Kasumi-1 (cell line): ENCODE measurements around the gene CALHM5.

Experiments
- DNase-seq, 2 experiments: peaks; one replicate each; lab custom pipeline; 2025; lab: John Stamatoyannopoulos, UW

The CALHM5 gene

GRCh38 chr6:116507324-116507723 lies 4.1 kb upstream of the CALHM5 start:
- DNase-seq = no peak

- DNase-seq = peak in 1 of 2 experiments; percentile 7
Observed at GRCh38 chr6:116508527-116508926, 2.9 kb upstream of the CALHM5 start.

- DNase-seq = no peak
Observed at GRCh38 chr6:116512111-116512559, 696 bp downstream of the CALHM5 start.

DNA sequence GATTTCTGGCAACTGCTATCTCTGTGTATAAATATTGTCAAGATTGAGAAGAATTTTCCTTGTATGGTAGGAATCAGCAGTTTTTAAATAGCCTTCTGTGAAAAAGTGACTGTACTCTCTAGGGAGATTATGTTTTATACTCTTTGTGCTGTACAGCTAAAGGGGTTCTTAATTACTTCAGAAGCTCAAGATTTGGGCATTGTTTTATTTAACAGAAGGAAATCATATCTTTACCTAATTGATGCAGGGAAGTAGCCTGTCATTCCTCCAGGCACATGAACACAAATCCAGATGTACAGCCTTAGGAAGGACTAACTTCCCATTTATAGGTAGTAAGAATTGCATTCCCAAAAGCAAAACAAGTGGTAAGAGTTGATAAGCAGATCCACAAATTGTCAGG lies 1.3 kb downstream of the CALHM5 start:
- DNase-seq = no peak

DNA sequence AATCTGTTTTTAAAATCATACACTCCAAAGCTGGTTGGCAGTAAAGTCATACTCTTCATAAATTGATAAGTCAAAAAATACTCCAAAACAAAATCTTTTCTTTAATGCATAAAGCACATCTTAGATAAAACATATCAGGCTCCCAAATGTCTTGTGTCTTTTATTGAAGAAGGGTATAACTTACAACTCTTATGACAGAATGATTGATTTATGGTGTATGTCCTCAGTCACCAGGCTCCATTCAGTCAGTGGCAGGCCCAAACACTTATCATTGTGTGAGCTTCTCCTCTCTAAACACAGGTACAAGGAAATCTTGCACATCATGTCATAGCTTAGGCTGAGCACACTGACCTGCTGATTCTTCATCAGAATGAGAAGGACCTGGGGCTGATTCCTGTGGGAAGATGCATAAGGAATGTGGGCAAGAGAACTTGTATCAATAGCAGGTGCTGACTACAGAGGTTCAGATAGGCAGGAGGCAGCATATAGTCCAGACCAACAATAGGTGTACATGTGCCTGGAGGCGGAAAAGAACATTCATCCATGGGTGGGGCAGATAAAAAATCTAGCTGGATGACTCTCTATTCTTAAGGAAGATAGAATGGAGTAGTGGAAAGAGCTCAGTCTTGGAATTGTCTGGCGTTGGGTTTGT lies 1.9 kb downstream of the CALHM5 start:
- no peak for DNase-seq

- DNase-seq = peak; percentile 13 to 23
Observed at GRCh38 chr6:116514111-116514510, 2.7 kb downstream of the CALHM5 start.

DNA sequence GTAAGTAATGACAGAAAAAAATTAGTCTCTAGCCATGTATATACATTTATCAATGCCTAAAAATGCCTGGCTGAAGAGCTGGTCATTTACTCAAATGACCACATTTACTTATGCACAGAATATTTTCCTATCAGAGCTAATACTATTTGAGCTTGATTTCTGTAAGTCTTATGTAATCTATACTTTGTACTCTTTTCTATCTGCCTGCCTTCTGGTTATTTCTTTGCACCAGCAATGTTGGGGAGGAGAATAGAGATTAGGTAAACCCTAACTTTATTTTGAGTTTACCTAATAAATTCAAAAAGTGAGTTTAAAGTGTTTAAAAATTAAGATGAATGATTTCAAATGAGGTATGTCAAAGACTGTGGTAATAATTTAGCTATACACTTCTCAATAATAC lies 3.7 kb downstream of the CALHM5 start:
- DNase-seq = no peak

DNA sequence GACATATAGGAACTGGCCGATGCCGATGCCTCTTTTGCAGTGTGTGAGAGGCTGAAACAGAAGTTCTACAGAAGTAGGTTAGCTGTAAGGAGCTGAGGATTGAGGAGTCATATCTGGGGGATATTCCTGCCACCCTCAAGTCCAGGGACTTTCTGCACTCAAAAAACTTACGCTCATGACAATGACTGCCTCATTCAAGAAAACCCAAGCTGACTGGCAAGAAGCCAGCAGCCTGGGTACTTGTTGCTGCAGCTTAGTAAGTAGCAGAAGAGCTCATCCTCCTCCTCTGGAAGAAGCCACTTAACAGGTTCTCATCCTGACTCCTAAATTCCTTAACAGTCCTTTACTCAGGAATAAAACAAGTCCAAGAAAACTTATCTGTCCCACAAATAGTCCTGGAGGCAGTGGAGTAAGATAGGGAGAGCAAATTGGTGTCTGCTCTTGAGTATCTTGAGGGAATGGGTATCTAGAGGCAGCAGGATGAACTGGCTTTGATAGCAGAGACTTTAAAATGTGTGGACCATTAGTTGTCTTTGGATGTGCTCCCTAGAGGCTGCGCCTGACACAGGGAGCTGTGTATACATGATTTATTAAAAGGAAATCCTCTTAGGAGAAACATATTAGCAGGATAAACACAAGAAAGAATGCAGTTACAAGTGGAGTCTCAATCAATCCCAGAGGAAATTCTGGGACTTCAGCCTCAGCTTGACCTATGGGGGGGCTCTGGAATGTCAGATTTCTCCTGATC lies 7.4 kb downstream of the CALHM5 start:
- DNase-seq = no peak

- DNase-seq = no peak
Observed at GRCh38 chr6:116522896-116523295, 11.5 kb downstream of the CALHM5 start.

- no peak for DNase-seq
Observed at GRCh38 chr6:116524236-116524635, 12.8 kb downstream of the CALHM5 start.

DNA sequence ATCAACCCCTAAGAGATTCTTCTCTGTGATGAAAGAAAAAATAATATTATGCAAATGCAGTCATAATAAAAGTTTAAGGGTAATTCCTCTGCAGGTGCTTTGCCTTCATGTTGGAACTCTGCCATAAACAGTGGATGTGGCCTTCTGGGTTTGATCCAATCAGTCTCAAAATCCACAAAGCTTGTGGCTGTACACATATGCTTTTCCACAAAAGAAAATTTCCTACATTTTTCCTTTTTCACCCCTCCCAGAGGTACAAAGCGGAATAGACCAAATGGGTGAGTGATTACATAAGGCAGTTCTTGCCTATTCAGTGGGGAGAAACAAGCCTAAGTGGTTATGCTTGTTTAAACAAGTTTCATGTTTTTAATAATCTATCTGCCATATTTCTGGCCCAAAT lies 16.7 kb downstream of the CALHM5 start:
- no peak for DNase-seq

DNA sequence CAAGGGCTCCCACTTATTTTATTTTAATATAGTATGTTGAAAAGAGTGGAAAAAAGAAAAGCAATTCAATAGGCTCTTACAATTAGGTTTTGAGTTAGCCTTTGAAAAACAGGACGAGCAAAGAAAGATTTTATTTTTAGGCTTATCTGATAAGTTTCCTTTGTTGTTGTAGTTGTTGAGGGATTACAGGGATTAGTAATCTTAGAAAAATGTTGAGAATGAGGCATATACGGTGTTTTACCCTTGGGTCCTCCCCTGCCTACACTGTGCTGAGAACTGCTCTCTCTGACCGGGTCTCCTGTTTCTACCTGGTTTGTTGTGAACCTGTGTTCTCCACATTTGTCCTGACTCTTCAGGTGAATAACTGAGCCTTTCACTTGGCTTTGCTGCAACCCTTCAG lies 17.3 kb downstream of the CALHM5 start:
- no peak for DNase-seq

- DNase-seq = no peak
Observed at GRCh38 chr6:116529466-116530290, 18.2 kb downstream of the CALHM5 start.

- DNase-seq = no peak
Observed at GRCh38 chr6:116530436-116530835, 19.0 kb downstream of the CALHM5 start.

- DNase-seq = peak; percentile 90 to 94
Observed at GRCh38 chr6:116531675-116532570, 20.5 kb downstream of the CALHM5 start.

- DNase-seq = no peak
Observed at GRCh38 chr6:116533233-116533957, 22.0 kb downstream of the CALHM5 start.

- DNase-seq = no peak
Observed at GRCh38 chr6:116535109-116535508, 23.7 kb downstream of the CALHM5 start.

DNA sequence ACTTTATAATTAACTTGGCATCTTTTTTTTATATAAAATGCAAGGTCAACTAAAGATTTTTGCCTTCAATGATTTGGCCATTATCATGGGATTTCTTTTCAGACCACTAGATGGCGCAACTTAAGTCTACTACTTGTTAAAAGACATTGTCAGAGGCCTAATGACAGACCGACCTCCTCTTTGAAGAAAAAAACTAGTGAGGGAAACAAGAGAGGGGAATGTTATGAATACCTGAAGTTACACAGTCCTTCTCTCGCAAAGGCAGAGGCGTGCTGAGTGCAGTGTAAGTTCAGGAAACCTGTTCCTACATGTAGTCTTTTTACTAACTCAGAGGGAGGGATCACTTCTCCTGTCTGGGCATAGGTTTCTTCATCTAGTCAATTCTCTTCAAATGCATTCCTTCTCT lies 24.8 kb downstream of the CALHM5 start:
- peak; percentile 56 to 83 for DNase-seq

- no peak for DNase-seq
Observed at GRCh38 chr6:116542426-116542825, 31.0 kb downstream of the CALHM5 start.

GRCh38 chr6:116543149-116543548 lies 31.7 kb downstream of the CALHM5 start:
- DNase-seq = no peak

- no peak for DNase-seq
Observed at GRCh38 chr6:116545651-116546050, 34.2 kb downstream of the CALHM5 start, which contains the start of gene TRAPPC3L. TRAPPC3L (minus strand) TSS chr6:116545684; CDS start chr6:116545514, 170 bp downstream.
